ENCODE measurements around the gene TNPO1. TPM values are rescaled to one million over a fixed set of nuclear protein-coding genes. Genes with fewer than 3 reads are reported as not detected.

TNPO1 gene
- total RNA-seq, 4 donors from 2014 or later: 73.1 to 241 (median 76.8) TPM

- TF ChIP-seq POLR2A (IDR thresholded peaks at IDR 0.05): no peak
- TF ChIP-seq, protein P1, sequence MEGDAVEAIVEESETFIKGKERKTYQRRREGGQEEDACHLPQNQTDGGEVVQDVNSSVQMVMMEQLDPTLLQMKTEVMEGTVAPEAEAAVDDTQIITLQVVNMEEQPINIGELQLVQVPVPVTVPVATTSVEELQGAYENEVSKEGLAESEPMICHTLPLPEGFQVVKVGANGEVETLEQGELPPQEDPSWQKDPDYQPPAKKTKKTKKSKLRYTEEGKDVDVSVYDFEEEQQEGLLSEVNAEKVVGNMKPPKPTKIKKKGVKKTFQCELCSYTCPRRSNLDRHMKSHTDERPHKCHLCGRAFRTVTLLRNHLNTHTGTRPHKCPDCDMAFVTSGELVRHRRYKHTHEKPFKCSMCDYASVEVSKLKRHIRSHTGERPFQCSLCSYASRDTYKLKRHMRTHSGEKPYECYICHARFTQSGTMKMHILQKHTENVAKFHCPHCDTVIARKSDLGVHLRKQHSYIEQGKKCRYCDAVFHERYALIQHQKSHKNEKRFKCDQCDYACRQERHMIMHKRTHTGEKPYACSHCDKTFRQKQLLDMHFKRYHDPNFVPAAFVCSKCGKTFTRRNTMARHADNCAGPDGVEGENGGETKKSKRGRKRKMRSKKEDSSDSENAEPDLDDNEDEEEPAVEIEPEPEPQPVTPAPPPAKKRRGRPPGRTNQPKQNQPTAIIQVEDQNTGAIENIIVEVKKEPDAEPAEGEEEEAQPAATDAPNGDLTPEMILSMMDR (IDR thresholded peaks at IDR 0.05): no peak
- H3K27ac ChIP-seq: no peak overlapping the region
- H3K4me3 ChIP-seq: no peak overlapping the region
Measured at GRCh38 chr5:72940082-72940481, 123.6 kb downstream of the TNPO1 start.

GRCh38 chr5:72943307-72943706, 126.8 kb downstream of the TNPO1 start:
- H3K4me3 ChIP-seq: no peak overlapping the region

More at GRCh38 chr5:72940082-72940481, 123.6 kb downstream of the TNPO1 start:
- Histone ChIP-seq H3K9me3 (no peaks in the 10 kb centered on the region), H3K27me3 (no peaks in the 10 kb centered on the region), H3K36me3 (no peaks in the 10 kb centered on the region), H3K4me1 (peaks cover 0 to 7% (median 0%) of the 10 kb centered on the region in 4 donors)
- no peak for DNase-seq

DNA sequence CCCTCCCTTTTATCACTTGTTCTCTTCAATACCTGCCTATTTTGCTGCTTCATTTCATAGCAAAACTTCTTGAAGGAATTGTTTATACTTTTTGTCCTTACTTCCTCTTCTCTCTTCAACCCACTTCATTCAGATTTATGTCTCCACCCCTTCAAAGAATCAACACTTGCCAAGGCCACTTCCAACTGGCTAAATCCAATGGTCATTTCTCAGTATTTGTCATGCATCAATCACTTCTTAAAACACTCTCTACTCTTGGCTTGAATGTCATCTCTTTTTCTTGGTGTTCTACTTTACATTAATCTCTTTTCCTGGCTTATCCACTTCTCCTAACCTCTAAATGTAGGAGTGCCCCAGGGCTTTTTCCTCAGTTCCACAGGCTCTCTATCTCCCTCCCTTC, 131.0 kb downstream of the TNPO1 start:
- Histone ChIP-seq H3K36me3 (no peaks in the 10 kb centered on the region), H3K27ac (no peak overlapping the region), H3K4me3 (no peak overlapping the region), H3K27me3 (no peaks in the 10 kb centered on the region), H3K9me3 (no peaks in the 10 kb centered on the region), H3K4me1 (peaks cover 0 to 4% (median 0%) of the 10 kb centered on the region in 4 donors)
- no peak for DNase-seq
- no peak for TF ChIP-seq POLR2A (IDR thresholded peaks at IDR 0.05)

More at GRCh38 chr5:72943307-72943706, 126.8 kb downstream of the TNPO1 start:
- Histone ChIP-seq H3K27me3 (no peaks in the 10 kb centered on the region), H3K4me1 (no peaks in the 10 kb centered on the region), H3K27ac (no peak overlapping the region), H3K36me3 (no peaks in the 10 kb centered on the region), H3K9me3 (no peaks in the 10 kb centered on the region)
- TF ChIP-seq, protein P1 (IDR thresholded peaks at IDR 0.05): no peak
- no peak for TF ChIP-seq POLR2A (IDR thresholded peaks at IDR 0.05)
- DNase-seq: no peak

- H3K27ac ChIP-seq: no peak overlapping the region
- no peaks in the 10 kb centered on the region for H3K36me3 ChIP-seq
- no peak overlapping the region for H3K4me3 ChIP-seq
- DNase-seq: no peak
- H3K9me3 ChIP-seq: no peaks in the 10 kb centered on the region
- H3K4me1 ChIP-seq: peaks cover 0 to 4% (median 0%) of the 10 kb centered on the region in 4 donors
- no peaks in the 10 kb centered on the region for H3K27me3 ChIP-seq
- TF ChIP-seq, protein P1 (IDR thresholded peaks at IDR 0.05): no peak
- no peak for TF ChIP-seq POLR2A (IDR thresholded peaks at IDR 0.05)
Measured at GRCh38 chr5:72949481-72949880, 133.0 kb downstream of the TNPO1 start.

DNA sequence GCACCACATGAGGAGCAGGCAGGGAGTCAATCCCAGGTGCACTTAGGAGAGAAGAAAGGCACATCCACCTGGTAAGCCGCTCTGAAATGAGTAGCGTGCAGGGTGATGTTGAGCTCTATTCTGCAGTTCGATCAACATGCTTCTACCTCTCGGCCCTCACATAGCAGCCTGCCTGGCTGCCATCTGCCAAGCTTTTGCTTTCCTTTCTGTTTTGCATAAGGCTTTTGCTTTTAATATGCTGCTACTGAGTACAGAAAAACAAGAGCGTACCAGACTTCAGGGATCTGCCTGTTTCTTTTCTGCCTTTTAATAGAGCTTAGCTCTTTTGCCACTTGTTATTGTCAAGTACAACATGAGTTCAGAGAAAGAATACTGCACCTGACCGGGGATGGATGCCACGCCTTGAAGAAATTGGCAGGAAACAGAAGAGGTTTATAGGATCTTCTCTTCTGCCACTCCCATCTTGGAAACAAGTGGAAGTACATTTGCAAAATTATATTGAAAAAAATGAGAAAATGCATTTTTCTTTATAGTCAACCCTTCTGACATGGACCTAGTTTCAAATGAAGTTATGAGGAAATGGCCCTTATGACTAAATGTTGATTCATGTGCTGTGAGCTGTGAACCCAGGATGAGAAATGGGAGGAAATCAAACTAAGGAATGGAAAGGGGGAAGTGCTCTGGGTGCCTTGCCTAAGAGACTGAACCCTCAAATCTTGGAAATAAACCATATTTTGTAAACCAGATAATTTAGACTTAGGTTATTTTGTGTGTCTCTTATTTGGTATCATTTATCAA, 135.4 kb downstream of the TNPO1 start:
- Histone ChIP-seq H3K9me3 (no peaks in the 10 kb centered on the region), H3K4me3 (no peak overlapping the region), H3K27me3 (no peaks in the 10 kb centered on the region), H3K4me1 (peaks cover 0 to 5% (median 0%) of the 10 kb centered on the region in 4 donors), H3K27ac (peak overlapping the region in 2 of 4 donors; percentile 2 to 38), H3K36me3 (no peaks in the 10 kb centered on the region)
- no peak for TF ChIP-seq POLR2A (IDR thresholded peaks at IDR 0.05)
- TF ChIP-seq, protein P1 (IDR thresholded peaks at IDR 0.05): no peak
- DNase-seq: no peak

DNA sequence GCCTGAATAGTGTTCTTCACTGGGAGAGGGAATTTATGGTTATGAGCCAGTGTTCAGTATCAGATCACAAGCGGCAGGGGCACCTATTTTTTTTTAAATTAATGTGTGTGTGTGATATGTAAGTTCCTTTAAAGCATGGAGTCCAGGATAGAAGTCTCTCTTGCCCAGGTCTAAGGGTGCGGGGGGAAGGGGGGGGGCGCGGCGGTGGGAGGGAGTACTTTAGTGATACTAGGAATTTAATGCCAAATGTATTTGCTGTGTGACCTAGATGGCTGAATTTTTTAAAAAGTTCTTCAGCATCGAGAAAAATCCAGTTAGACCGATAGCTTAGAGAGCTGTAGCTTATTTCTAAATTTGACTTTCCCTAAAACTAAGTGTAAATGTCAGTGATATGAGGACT, 137.9 kb downstream of the TNPO1 start:
- Histone ChIP-seq H3K36me3 (no peaks in the 10 kb centered on the region), H3K27me3 (no peaks in the 10 kb centered on the region), H3K9me3 (no peaks in the 10 kb centered on the region), H3K4me3 (peak overlapping the region in 1 of 4 donors; percentile 86), H3K4me1 (peaks cover 0 to 18% (median 0%) of the 10 kb centered on the region in 4 donors), H3K27ac (peak overlapping the region in 1 of 4 donors; percentile 97)
- no peak for DNase-seq
- no peak for TF ChIP-seq POLR2A (IDR thresholded peaks at IDR 0.05)
- TF ChIP-seq, protein P1 (IDR thresholded peaks at IDR 0.05): no peak
